HepG2 (cell line): ENCODE results near the gene TNFRSF13B. TPM values are rescaled to one million over a fixed set of nuclear protein-coding genes. Genes with fewer than 3 reads are reported as not detected.
A peak's percentile ranks its signal among the peaks of the same experiment; 100 is the strongest.

ENCODE experiments used
- CCAR2 ChIP-seq: fragments of 200-400 bp; formaldehyde crosslinking; optimal IDR thresholded peaks from 2 replicates; pipeline ENCODE3; 2018; ENCODE audit warnings: low read depth, mild to moderate bottlenecking, low read length, moderate library complexity
- CHD2 ChIP-seq: IDR thresholded peaks from 2 replicates; pipeline ENCODE4 v1.6.1; 2011; ENCODE audit warnings: low read depth, low read length, improper control_type of control experiment
- EZH2 ChIP-seq: conservative IDR thresholded peaks from 2 replicates; pipeline ENCODE4 v1.6.1; 2012; ENCODE audit warnings: mild to moderate bottlenecking, low read depth, low read length, moderate library complexity
- KDM3A ChIP-seq: IDR thresholded peaks from 2 replicates; pipeline ENCODE4 v1.6.1; 2018; ENCODE audit warnings: low read depth, missing compliant biosample characterization
- MED8 ChIP-seq: sonication (generic); formaldehyde crosslinking; IDR thresholded peaks from 2 replicates; pipeline ENCODE4 v1.8.1; 2023; ENCODE audit warnings: mild to moderate bottlenecking, missing genetic modification reagents; ENCODE audit not compliant: insufficient replicate concordance
- MIER2 ChIP-seq: IDR thresholded peaks from 2 replicates; pipeline ENCODE4 v1.6.1; 2016; ENCODE audit warnings: missing biosample characterization, missing genetic modification reagents
- ONECUT2 ChIP-seq: sonication (generic); formaldehyde crosslinking; IDR thresholded peaks from 2 replicates; pipeline ENCODE4 v1.4.0; 2020; ENCODE audit warnings: missing genetic modification reagents
- PRMT3 ChIP-seq: sonication (generic); formaldehyde crosslinking; IDR thresholded peaks from 2 replicates; pipeline ENCODE4 v1.8.1; 2022; ENCODE audit warnings: low read depth, mild to moderate bottlenecking, moderate library complexity, missing genetic modification reagents, borderline replicate concordance
- RELA ChIP-seq: sonication (generic); formaldehyde crosslinking; IDR thresholded peaks from 2 replicates; pipeline ENCODE4 v1.4.0; 2020; ENCODE audit warnings: missing genetic modification reagents
- SMARCC2 ChIP-seq: fragments of 450-650 bp; IDR thresholded peaks from 2 replicates; pipeline ENCODE4 v1.6.1; 2017; ENCODE audit warnings: antibody characterized with exemption, mild to moderate bottlenecking
- SMARCE1 ChIP-seq: fragments of 450-650 bp; IDR thresholded peaks from 2 replicates; pipeline ENCODE4 v1.6.1; 2017; ENCODE audit warnings: borderline replicate concordance
- SNAPC2 ChIP-seq: sonication (generic); formaldehyde crosslinking; IDR thresholded peaks from 2 replicates; pipeline ENCODE4 v1.8.1; 2022; ENCODE audit warnings: mild to moderate bottlenecking, missing genetic modification reagents
- SNRNP70 ChIP-seq: fragments of 200-400 bp; formaldehyde crosslinking; IDR thresholded peaks from 2 replicates; pipeline ENCODE4 v1.6.1; 2017; ENCODE audit warnings: mild to moderate bottlenecking, low read depth, low read length, moderate library complexity
- SRY ChIP-seq: sonication (generic); formaldehyde crosslinking; IDR thresholded peaks from 2 replicates; pipeline ENCODE4 v1.8.0; 2022; ENCODE audit warnings: mild to moderate bottlenecking, missing genetic modification reagents
- TARDBP ChIP-seq: sonication (generic); formaldehyde crosslinking; IDR thresholded peaks from 2 replicates; pipeline ENCODE4 v1.8.0; 2022; ENCODE audit warnings: mild to moderate bottlenecking, missing genetic modification reagents
- YEATS4 ChIP-seq: sonication (generic); formaldehyde crosslinking; IDR thresholded peaks from 2 replicates; pipeline ENCODE4 v1.4.0; 2020; ENCODE audit warnings: missing genetic modification reagents, borderline replicate concordance
- ZIK1 ChIP-seq: sonication (generic); formaldehyde crosslinking; IDR thresholded peaks from 2 replicates; pipeline ENCODE4 v1.5.0; 2020; ENCODE audit warnings: mild to moderate bottlenecking, low read depth, missing genetic modification reagents, borderline replicate concordance
- ZMYM4 ChIP-seq: sonication (generic); formaldehyde crosslinking; IDR thresholded peaks from 2 replicates; pipeline ENCODE4 v1.8.1; 2023; ENCODE audit warnings: mild to moderate bottlenecking, missing genetic modification reagents
- ZNF10 ChIP-seq: sonication (generic); formaldehyde crosslinking; IDR thresholded peaks from 2 replicates; pipeline ENCODE4 v1.4.0; 2020; ENCODE audit warnings: mild to moderate bottlenecking, low read depth, missing genetic modification reagents, borderline replicate concordance
- polyA plus RNA-seq, 8 experiments: library from polyadenylated mRNA; depleted of rRNA in 3 of 8; stranded (reverse) in 7 of 8; unstranded in 1 of 8; fragments of >200 nt; fragmentation: Illumina TruSeq in 4 of 8; extraction: Trizol in 4 of 8; gene quantifications; 2 replicates each; pipeline versions ENCODE4 v1.2.1 to v1.2.3, GENCODE V29; 2011 to 2016; ENCODE audit warnings: low read depth in 4 of 8, missing spikeins in 1 of 8, mixed read lengths in 1 of 8; ENCODE audit not compliant: insufficient read depth in 1 of 8
- total RNA-seq, 5 experiments: library from RNA; depleted of rRNA; stranded (reverse); fragments of >200 nt; fragmentation: Illumina TruSeq; extraction: Trizol; gene quantifications; 2 replicates each; pipeline ENCODE4 v1.2.3, GENCODE V29; 2016; ENCODE audit warnings: low read depth in 1 of 5
- TF ChIP-seq, protein P1 (sequence below): sonication (generic); formaldehyde crosslinking; IDR thresholded peaks from 2 replicates; pipeline ENCODE4 v1.4.0; 2020; ENCODE audit warnings: mild to moderate bottlenecking, missing genetic modification reagents, borderline replicate concordance
- TF ChIP-seq, protein P2 (sequence below): sonication (generic); formaldehyde crosslinking; IDR thresholded peaks from 2 replicates; pipeline ENCODE4 v1.4.0; 2020; ENCODE audit warnings: mild to moderate bottlenecking, missing genetic modification reagents
- TF ChIP-seq, protein P3 (sequence below): sonication (generic); formaldehyde crosslinking; IDR thresholded peaks from 2 replicates; pipeline ENCODE4 v1.4.0; 2020; ENCODE audit warnings: mild to moderate bottlenecking, missing genetic modification reagents
- TF ChIP-seq, protein P4 (sequence below): sonication (generic); formaldehyde crosslinking; IDR thresholded peaks from 2 replicates; pipeline ENCODE4 v1.5.0; 2020; ENCODE audit warnings: mild to moderate bottlenecking, missing genetic modification reagents, moderate library complexity

TNFRSF13B gene
- total and polyA plus RNA-seq, 2 of the 13 experiments (the other 11 are each of a cell fraction or from before 2014, with no cell fraction given), result not detected

DNA sequence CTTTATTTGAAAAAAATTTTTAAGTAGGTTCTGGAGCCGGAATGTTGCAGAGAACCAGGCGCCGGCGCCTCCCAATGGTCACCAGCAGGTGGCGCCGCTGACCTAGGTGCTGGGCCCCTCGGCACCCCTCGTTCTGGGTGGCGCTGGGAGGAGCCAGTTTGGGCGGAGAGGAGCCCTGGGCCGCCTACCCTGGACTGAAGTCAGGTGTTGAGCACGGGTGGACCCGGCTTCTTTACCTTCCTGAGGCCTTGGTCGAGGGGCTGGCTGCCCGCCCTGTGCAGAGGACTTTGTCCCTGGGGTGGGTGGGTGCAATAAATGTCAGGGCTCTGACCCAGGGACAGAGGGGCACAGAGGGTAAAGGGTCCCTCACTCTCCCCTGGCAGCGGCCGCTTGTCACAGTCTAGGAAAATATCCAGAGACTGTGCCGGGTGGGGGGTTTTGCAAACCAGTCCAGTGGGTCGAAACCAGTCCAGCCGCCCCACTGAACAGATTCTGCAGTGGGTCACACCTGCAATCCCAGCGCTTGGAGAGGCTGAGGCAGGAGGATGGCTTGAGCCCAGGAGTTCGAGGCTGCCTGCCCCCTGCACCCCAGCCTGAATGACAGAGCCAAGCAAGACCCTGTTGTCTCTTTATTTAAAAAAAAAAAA is 30.1 kb upstream of the TNFRSF13B start (continued):
- TF ChIP-seq, protein P1, sequence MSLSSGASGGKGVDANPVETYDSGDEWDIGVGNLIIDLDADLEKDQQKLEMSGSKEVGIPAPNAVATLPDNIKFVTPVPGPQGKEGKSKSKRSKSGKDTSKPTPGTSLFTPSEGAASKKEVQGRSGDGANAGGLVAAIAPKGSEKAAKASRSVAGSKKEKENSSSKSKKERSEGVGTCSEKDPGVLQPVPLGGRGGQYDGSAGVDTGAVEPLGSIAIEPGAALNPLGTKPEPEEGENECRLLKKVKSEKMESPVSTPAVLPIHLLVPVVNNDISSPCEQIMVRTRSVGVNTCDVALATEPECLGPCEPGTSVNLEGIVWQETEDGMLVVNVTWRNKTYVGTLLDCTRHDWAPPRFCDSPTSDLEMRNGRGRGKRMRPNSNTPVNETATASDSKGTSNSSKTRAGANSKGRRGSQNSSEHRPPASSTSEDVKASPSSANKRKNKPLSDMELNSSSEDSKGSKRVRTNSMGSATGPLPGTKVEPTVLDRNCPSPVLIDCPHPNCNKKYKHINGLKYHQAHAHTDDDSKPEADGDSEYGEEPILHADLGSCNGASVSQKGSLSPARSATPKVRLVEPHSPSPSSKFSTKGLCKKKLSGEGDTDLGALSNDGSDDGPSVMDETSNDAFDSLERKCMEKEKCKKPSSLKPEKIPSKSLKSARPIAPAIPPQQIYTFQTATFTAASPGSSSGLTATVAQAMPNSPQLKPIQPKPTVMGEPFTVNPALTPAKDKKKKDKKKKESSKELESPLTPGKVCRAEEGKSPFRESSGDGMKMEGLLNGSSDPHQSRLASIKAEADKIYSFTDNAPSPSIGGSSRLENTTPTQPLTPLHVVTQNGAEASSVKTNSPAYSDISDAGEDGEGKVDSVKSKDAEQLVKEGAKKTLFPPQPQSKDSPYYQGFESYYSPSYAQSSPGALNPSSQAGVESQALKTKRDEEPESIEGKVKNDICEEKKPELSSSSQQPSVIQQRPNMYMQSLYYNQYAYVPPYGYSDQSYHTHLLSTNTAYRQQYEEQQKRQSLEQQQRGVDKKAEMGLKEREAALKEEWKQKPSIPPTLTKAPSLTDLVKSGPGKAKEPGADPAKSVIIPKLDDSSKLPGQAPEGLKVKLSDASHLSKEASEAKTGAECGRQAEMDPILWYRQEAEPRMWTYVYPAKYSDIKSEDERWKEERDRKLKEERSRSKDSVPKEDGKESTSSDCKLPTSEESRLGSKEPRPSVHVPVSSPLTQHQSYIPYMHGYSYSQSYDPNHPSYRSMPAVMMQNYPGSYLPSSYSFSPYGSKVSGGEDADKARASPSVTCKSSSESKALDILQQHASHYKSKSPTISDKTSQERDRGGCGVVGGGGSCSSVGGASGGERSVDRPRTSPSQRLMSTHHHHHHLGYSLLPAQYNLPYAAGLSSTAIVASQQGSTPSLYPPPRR, result no peak
- no peak for TF ChIP-seq MIER2
- TF ChIP-seq TARDBP (CRISPR knock-in tag), result peak; percentile 41; the same call in 1 of the 2 replicates
- TF ChIP-seq ZNF10 (CRISPR knock-in tag), result no peak
- TF ChIP-seq PRMT3, result no peak
- no peak for TF ChIP-seq CHD2
- peak; percentile 24; the same call in 1 of the 2 replicates for TF ChIP-seq ZMYM4 (CRISPR knock-in tag)
- TF ChIP-seq MED8 (CRISPR knock-in tag), result no peak
- TF ChIP-seq SNAPC2 (CRISPR knock-in tag), result no peak
- no peak for TF ChIP-seq SMARCC2
- peak; percentile 60; the same call in 1 of the 2 replicates for TF ChIP-seq KDM3A
- no peak for TF ChIP-seq SNRNP70
- TF ChIP-seq, protein P2, sequence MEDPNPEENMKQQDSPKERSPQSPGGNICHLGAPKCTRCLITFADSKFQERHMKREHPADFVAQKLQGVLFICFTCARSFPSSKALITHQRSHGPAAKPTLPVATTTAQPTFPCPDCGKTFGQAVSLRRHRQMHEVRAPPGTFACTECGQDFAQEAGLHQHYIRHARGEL (CRISPR knock-in tag), result no peak
- TF ChIP-seq, protein P3, sequence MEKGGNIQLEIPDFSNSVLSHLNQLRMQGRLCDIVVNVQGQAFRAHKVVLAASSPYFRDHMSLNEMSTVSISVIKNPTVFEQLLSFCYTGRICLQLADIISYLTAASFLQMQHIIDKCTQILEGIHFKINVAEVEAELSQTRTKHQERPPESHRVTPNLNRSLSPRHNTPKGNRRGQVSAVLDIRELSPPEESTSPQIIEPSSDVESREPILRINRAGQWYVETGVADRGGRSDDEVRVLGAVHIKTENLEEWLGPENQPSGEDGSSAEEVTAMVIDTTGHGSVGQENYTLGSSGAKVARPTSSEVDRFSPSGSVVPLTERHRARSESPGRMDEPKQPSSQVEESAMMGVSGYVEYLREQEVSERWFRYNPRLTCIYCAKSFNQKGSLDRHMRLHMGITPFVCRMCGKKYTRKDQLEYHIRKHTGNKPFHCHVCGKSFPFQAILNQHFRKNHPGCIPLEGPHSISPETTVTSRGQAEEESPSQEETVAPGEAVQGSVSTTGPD, result no peak
- TF ChIP-seq EZH2, result no peak
- no peak for TF ChIP-seq SRY (CRISPR knock-in tag)
- no peak for TF ChIP-seq RELA (CRISPR knock-in tag)
- TF ChIP-seq ONECUT2, result no peak
- TF ChIP-seq CCAR2, result no peak
- no peak for TF ChIP-seq ZIK1
- TF ChIP-seq, protein P4, sequence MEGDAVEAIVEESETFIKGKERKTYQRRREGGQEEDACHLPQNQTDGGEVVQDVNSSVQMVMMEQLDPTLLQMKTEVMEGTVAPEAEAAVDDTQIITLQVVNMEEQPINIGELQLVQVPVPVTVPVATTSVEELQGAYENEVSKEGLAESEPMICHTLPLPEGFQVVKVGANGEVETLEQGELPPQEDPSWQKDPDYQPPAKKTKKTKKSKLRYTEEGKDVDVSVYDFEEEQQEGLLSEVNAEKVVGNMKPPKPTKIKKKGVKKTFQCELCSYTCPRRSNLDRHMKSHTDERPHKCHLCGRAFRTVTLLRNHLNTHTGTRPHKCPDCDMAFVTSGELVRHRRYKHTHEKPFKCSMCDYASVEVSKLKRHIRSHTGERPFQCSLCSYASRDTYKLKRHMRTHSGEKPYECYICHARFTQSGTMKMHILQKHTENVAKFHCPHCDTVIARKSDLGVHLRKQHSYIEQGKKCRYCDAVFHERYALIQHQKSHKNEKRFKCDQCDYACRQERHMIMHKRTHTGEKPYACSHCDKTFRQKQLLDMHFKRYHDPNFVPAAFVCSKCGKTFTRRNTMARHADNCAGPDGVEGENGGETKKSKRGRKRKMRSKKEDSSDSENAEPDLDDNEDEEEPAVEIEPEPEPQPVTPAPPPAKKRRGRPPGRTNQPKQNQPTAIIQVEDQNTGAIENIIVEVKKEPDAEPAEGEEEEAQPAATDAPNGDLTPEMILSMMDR (CRISPR knock-in tag), result peak; percentile 91
- no peak for TF ChIP-seq YEATS4
- TF ChIP-seq SMARCE1, result no peak
